Measurements from ENCODE around the gene POLR2J2.
"Not testable (repeated sequence)": the region's sequence is repeated elsewhere in the genome, so short reads cannot be mapped to it uniquely, and the experiment has no call there.

The POLR2J2 gene

GRCh38 chr7:102671166-102671955 is at the start of gene POLR2J2:
Gene POLR2J2, minus strand, starts transcription at chr7:102671663. Its CDS starts 62 bp downstream, at chr7:102671601.
- DNase-seq (ENCODE audit: low read depth, low spot score): not testable (repeated sequence)

- not testable (repeated sequence) for DNase-seq (ENCODE audit: low read depth, low spot score)
These were observed 47.0 kb upstream of the POLR2J2 start for GRCh38 chr7:102718491-102718890.

GRCh38 chr7:102715718-102716117 is 44.3 kb upstream of the POLR2J2 start:
- not testable (repeated sequence) for DNase-seq (ENCODE audit: low read depth, low spot score)

GRCh38 chr7:102714774-102715522 is 43.5 kb upstream of the POLR2J2 start:
- not testable (repeated sequence) for DNase-seq (ENCODE audit: low read depth, low spot score)

GRCh38 chr7:102713691-102714080 is 42.2 kb upstream of the POLR2J2 start:
- not testable (repeated sequence) for DNase-seq (ENCODE audit: low read depth, low spot score)

GRCh38 chr7:102713011-102713690 is 41.7 kb upstream of the POLR2J2 start:
- not testable (repeated sequence) for DNase-seq (ENCODE audit: low read depth, low spot score)

GRCh38 chr7:102698962-102699750 is 27.7 kb upstream of the POLR2J2 start:
- not testable (repeated sequence) for DNase-seq (ENCODE audit: low read depth, low spot score)

- DNase-seq (ENCODE audit: low read depth, low spot score): not testable (repeated sequence)
These were observed 26.4 kb upstream of the POLR2J2 start for GRCh38 chr7:102697642-102698512.

GRCh38 chr7:102696009-102696408 is 24.5 kb upstream of the POLR2J2 start:
- not testable (repeated sequence) for DNase-seq (ENCODE audit: low read depth, low spot score)

- not testable (repeated sequence) for DNase-seq (ENCODE audit: low read depth, low spot score)
These were observed 23.6 kb upstream of the POLR2J2 start for GRCh38 chr7:102695033-102695552.

- DNase-seq (ENCODE audit: low read depth, low spot score): not testable (repeated sequence)
These were observed 22.5 kb upstream of the POLR2J2 start for GRCh38 chr7:102694008-102694407.

GRCh38 chr7:102690602-102691001 is 19.1 kb upstream of the POLR2J2 start:
- DNase-seq (ENCODE audit: low read depth, low spot score): not testable (repeated sequence)

GRCh38 chr7:102689436-102690282 is 18.2 kb upstream of the POLR2J2 start:
- not testable (repeated sequence) for DNase-seq (ENCODE audit: low read depth, low spot score)

GRCh38 chr7:102688299-102689036 is 17.0 kb upstream of the POLR2J2 start:
- not testable (repeated sequence) for DNase-seq (ENCODE audit: low read depth, low spot score)

- DNase-seq (ENCODE audit: low read depth, low spot score): not testable (repeated sequence)
These were observed 11.1 kb upstream of the POLR2J2 start for GRCh38 chr7:102682560-102682959.

- not testable (repeated sequence) for DNase-seq (ENCODE audit: low read depth, low spot score)
These were observed 9.3 kb upstream of the POLR2J2 start for GRCh38 chr7:102680780-102681179.

- DNase-seq (ENCODE audit: low read depth, low spot score): not testable (repeated sequence)
These were observed 4.1 kb upstream of the POLR2J2 start for GRCh38 chr7:102675545-102675944.

GRCh38 chr7:102673447-102674067 is 2.1 kb upstream of the POLR2J2 start:
- not testable (repeated sequence) for DNase-seq (ENCODE audit: low read depth, low spot score)
